ENCODE measurements around the gene GIGYF1.

DNA sequence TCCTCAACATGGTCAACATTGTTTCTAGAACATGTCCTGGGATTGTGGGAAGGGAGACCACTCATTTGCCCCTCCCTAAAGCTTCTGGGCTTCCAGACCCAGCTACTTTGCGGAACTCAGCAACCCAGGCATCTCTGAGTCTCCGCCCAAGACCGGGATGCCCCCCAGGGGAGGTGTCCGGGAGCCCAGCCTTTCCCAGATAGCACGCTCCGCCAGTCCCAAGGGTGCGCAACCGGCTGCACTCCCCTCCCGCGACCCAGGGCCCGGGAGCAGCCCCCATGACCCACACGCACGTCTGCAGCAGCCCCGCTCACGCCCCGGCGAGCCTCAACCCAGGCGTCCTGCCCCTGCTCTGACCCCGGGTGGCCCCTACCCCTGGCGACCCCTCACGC, 26.2 kb upstream of the GIGYF1 start, which contains the start of gene EPO:
- TF ChIP-seq POLR2A (IDR thresholded peaks at IDR 0.05), result no peak
- TF ChIP-seq, protein P1, sequence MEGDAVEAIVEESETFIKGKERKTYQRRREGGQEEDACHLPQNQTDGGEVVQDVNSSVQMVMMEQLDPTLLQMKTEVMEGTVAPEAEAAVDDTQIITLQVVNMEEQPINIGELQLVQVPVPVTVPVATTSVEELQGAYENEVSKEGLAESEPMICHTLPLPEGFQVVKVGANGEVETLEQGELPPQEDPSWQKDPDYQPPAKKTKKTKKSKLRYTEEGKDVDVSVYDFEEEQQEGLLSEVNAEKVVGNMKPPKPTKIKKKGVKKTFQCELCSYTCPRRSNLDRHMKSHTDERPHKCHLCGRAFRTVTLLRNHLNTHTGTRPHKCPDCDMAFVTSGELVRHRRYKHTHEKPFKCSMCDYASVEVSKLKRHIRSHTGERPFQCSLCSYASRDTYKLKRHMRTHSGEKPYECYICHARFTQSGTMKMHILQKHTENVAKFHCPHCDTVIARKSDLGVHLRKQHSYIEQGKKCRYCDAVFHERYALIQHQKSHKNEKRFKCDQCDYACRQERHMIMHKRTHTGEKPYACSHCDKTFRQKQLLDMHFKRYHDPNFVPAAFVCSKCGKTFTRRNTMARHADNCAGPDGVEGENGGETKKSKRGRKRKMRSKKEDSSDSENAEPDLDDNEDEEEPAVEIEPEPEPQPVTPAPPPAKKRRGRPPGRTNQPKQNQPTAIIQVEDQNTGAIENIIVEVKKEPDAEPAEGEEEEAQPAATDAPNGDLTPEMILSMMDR (IDR thresholded peaks at IDR 0.05), result no peak
- TF ChIP-seq POLR2AphosphoS5 (IDR thresholded peaks at IDR 0.05), result no peak
